ENCODE measurements around the gene POLR1C. TPM values are rescaled to one million over a fixed set of nuclear protein-coding genes. Genes with fewer than 3 reads are reported as not detected.

Gene POLR1C
- total and polyA plus RNA-seq, 10 of the 15 experiments (the other 5 are each of a cell fraction or from before 2014, with no cell fraction given) = 40.0 to 180 (median 66.2) TPM

DNA sequence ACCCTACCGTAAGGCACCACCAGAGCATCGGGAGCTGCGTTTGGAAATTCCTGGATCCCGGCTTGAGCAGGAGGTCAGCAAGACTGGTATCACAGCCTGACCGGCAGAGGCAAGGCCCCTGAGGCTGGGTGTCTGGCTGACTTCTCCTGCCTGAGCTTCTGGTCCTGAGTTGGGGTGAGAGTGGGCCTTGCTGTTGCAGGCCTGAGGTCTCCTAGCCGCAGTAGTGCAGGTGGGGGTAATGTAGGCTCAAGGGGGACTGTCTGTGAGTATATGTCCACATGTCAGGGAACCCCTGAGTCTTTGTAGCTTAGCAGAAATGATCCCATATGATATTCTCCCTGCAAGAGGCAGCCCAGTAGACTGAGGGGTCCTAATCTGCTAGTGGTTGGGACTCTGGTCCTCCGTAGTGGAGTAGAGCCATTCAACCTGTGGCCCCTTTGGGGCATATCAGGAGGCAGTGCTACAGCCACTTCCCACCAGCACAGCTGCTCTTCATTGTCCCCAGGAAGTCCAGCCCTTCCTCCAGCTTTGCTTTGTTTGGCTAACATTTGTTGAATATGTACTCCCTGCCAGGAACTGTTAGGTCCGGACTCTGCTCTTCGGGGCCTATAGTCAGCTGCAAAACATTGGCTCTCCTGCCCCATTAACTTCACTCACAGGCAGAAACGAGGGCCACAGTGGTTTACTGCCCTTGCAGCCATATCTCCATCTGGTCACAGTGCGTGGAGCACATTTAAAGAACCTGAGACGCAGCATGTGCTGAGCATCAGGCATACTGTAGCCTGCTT, 17.7 kb upstream of the POLR1C start:
- DNase-seq (ENCODE audit: low read depth, low spot score) (no peak), ATAC-seq (no peak), FAIRE-seq (no peak)
- no peak overlapping the region for H2AFZ ChIP-seq (ENCODE audit: control insufficient read depth, low read depth, low read length)
- H3K9me3 ChIP-seq (replicated peaks; ENCODE audit: control insufficient read depth, insufficient read depth, low read length) = no peaks in the 10 kb centered on the region
- no TSS peak for BruUV-seq (replicated peaks)
- H3K27me3 ChIP-seq (replicated peaks in 1 of 2; ENCODE audit: control insufficient read depth in 2 of 2, insufficient read depth in 2 of 2, low read length in 1 of 2) = no peaks in the 10 kb centered on the region
- in situ Hi-C loops (cut with MboI) (no loop called here), intact Hi-C loops (cut with micrococcal nuclease; ENCODE audit: unreplicated experiment) (no loop called here)
- H4K20me1 ChIP-seq (ENCODE audit: control insufficient read depth, insufficient read depth) = no peaks in the 10 kb centered on the region; the same call in 1 of the 2 replicates
- 92% methylated on average over 12 of the region's 12 CpGs for WGBS (ENCODE audit: insufficient coverage, insufficient replicate concordance, low lambda C conversion rate, missing lambda C conversion rate)
- H3K9ac ChIP-seq (ENCODE audit: control insufficient read depth, insufficient read depth, low read length) = no peak overlapping the region
- no peaks in the 10 kb centered on the region for H3K79me2 ChIP-seq (ENCODE audit: control insufficient read depth, insufficient read depth, low read length)
- ChIA-PET CTCF (interaction anchor here (0.8 to 1.1 kb wide), 2 partner anchors 8 to 12 kb away, joined by 3 read pairs; no protein-coding TSS in a partner anchor), POLR2A (interaction anchor here (0.8 kb wide), 1 partner anchor 23 kb away, joined by 3 read pairs; no protein-coding TSS in a partner anchor), RAD21 (ENCODE audit: unreplicated experiment) (no interaction called here), SMC1A (ENCODE audit: uncharacterized antibody, unreplicated experiment) (no interaction called here)
- H3K27ac ChIP-seq (ENCODE audit: control insufficient read depth, insufficient read depth) = no peak overlapping the region
- H3K4me1 ChIP-seq (ENCODE audit: control insufficient read depth, insufficient read depth, low read length) = no peaks in the 10 kb centered on the region
- peaks cover 14 to 20% of the 10 kb centered on the region in 2 experiments; a peak in 3 of 4 replicates for H3K36me3 ChIP-seq (ENCODE audit: control insufficient read depth in 2 of 2, insufficient read depth in 2 of 2, low read length in 1 of 2)
- TF ChIP-seq RCOR1 (conservative IDR thresholded peaks at IDR 0.05; ENCODE audit: low read depth, low read length) = no peak
- H3K4me3 ChIP-seq = no peak overlapping the region
- H3K4me2 ChIP-seq (ENCODE audit: control insufficient read depth, insufficient read depth) = no peak overlapping the region

DNA sequence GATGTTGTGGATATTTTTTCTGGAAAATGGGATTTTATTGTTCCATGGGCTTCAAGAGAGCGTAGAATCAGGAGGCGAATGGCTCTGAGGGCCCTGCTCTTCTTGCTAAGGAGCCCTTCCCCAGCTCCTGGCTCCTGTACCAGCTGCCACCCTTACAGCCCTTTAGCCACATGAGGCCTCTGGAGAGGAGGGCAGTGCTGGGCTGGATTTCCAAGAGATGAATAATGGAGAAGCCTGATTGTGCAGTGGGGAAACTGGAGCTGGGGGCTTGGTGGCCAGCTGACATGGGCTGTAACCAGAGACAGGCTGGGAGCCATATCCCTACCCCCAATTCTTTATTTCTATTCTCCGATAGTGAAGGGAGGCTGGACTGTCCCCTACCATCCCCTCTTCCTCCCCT, 16.0 kb upstream of the POLR1C start:
- Histone ChIP-seq H3K4me3 (no peak overlapping the region), H3K27ac (ENCODE audit: control insufficient read depth, insufficient read depth) (no peak overlapping the region), H2AFZ (ENCODE audit: control insufficient read depth, low read depth, low read length) (no peak overlapping the region), H3K9ac (ENCODE audit: control insufficient read depth, insufficient read depth, low read length) (no peak overlapping the region), H3K9me3 (replicated peaks; ENCODE audit: control insufficient read depth, insufficient read depth, low read length) (no peaks in the 10 kb centered on the region), H3K36me3 (ENCODE audit: control insufficient read depth in 2 of 2, insufficient read depth in 2 of 2, low read length in 1 of 2) (peaks cover 14 to 29% of the 10 kb centered on the region in 2 experiments; a peak in 3 of 4 replicates), H3K4me2 (ENCODE audit: control insufficient read depth, insufficient read depth) (no peak overlapping the region), H3K27me3 (replicated peaks in 1 of 2; ENCODE audit: control insufficient read depth in 2 of 2, insufficient read depth in 2 of 2, low read length in 1 of 2) (no peaks in the 10 kb centered on the region), H3K4me1 (ENCODE audit: control insufficient read depth, insufficient read depth, low read length) (no peaks in the 10 kb centered on the region), H3K79me2 (ENCODE audit: control insufficient read depth, insufficient read depth, low read length) (no peaks in the 10 kb centered on the region), H4K20me1 (ENCODE audit: control insufficient read depth, insufficient read depth) (no peaks in the 10 kb centered on the region)
- ATAC-seq (no peak), DNase-seq (ENCODE audit: low read depth, low spot score) (no peak), FAIRE-seq (no peak)
- ChIA-PET CTCF (interaction anchor here (1.3 to 2.2 kb wide), 2 partner anchors 8 to 16 kb away, joined by 3 to 8 read pairs; partner anchors contain the start of genes POLR1C and YIPF3), RAD21 (ENCODE audit: unreplicated experiment) (interaction anchor here (1.1 kb wide), 1 partner anchor 23 kb away, joined by 3 read pairs; the partner anchor contains the start of gene TJAP1), SMC1A (ENCODE audit: uncharacterized antibody, unreplicated experiment) (interaction anchor here (1.5 kb wide), 1 partner anchor 8 kb away, joined by 5 read pairs; no protein-coding TSS in a partner anchor), POLR2A (interaction anchor here (0.6 kb wide), 1 partner anchor 168 kb away, joined by 3 read pairs; no protein-coding TSS in a partner anchor)
- WGBS (ENCODE audit: insufficient coverage, insufficient replicate concordance, low lambda C conversion rate, missing lambda C conversion rate) = 89% methylated on average over 3 of the region's 3 CpGs
- no TSS peak for BruUV-seq (replicated peaks)
- intact Hi-C loops (cut with micrococcal nuclease; ENCODE audit: unreplicated experiment) = no loop called here
- in situ Hi-C loops (cut with MboI) = no loop called here
- TF ChIP-seq, protein P1, sequence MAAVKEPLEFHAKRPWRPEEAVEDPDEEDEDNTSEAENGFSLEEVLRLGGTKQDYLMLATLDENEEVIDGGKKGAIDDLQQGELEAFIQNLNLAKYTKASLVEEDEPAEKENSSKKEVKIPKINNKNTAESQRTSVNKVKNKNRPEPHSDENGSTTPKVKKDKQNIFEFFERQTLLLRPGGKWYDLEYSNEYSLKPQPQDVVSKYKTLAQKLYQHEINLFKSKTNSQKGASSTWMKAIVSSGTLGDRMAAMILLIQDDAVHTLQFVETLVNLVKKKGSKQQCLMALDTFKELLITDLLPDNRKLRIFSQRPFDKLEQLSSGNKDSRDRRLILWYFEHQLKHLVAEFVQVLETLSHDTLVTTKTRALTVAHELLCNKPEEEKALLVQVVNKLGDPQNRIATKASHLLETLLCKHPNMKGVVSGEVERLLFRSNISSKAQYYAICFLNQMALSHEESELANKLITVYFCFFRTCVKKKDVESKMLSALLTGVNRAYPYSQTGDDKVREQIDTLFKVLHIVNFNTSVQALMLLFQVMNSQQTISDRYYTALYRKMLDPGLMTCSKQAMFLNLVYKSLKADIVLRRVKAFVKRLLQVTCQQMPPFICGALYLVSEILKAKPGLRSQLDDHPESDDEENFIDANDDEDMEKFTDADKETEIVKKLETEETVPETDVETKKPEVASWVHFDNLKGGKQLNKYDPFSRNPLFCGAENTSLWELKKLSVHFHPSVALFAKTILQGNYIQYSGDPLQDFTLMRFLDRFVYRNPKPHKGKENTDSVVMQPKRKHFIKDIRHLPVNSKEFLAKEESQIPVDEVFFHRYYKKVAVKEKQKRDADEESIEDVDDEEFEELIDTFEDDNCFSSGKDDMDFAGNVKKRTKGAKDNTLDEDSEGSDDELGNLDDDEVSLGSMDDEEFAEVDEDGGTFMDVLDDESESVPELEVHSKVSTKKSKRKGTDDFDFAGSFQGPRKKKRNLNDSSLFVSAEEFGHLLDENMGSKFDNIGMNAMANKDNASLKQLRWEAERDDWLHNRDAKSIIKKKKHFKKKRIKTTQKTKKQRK (IDR thresholded peaks at IDR 0.05; ENCODE audit: low read depth, low read length) = no peak
- TF ChIP-seq, protein P2, sequence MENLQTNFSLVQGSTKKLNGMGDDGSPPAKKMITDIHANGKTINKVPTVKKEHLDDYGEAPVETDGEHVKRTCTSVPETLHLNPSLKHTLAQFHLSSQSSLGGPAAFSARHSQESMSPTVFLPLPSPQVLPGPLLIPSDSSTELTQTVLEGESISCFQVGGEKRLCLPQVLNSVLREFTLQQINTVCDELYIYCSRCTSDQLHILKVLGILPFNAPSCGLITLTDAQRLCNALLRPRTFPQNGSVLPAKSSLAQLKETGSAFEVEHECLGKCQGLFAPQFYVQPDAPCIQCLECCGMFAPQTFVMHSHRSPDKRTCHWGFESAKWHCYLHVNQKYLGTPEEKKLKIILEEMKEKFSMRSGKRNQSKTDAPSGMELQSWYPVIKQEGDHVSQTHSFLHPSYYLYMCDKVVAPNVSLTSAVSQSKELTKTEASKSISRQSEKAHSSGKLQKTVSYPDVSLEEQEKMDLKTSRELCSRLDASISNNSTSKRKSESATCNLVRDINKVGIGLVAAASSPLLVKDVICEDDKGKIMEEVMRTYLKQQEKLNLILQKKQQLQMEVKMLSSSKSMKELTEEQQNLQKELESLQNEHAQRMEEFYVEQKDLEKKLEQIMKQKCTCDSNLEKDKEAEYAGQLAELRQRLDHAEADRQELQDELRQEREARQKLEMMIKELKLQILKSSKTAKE (IDR thresholded peaks at IDR 0.05; ENCODE audit: low read depth, poor library complexity, severe bottlenecking) = no peak
- TF ChIP-seq, protein P3, sequence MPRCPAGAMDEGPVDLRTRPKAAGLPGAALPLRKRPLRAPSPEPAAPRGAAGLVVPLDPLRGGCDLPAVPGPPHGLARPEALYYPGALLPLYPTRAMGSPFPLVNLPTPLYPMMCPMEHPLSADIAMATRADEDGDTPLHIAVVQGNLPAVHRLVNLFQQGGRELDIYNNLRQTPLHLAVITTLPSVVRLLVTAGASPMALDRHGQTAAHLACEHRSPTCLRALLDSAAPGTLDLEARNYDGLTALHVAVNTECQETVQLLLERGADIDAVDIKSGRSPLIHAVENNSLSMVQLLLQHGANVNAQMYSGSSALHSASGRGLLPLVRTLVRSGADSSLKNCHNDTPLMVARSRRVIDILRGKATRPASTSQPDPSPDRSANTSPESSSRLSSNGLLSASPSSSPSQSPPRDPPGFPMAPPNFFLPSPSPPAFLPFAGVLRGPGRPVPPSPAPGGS (IDR thresholded peaks at IDR 0.05; ENCODE audit: borderline replicate concordance, insufficient read depth, low read depth, low read length, poor library complexity, severe bottlenecking) = no peak
- TF ChIP-seq YBX1 (IDR thresholded peaks at IDR 0.05) (no peak), LARP7 (IDR thresholded peaks at IDR 0.05) (no peak), MEF2A (IDR thresholded peaks at IDR 0.05; ENCODE audit: insufficient read depth, low read depth, low read length) (no peak), CBFB (IDR thresholded peaks at IDR 0.05; ENCODE audit: low read depth) (no peak)

Measured in GM12878 (cell line).